Activated B cell treated with CpG ODN at 0.5 μM for 24 hours (primary cell): ENCODE measurements around the gene UBE2U. TPM values are rescaled to one million over a fixed set of nuclear protein-coding genes. Genes with fewer than 3 reads are reported as not detected.

Source experiments
- ATAC-seq: fragments of 200-7000 bp; cut with Tn5 transposase; one replicate; pipeline ENCODE4 v1.10.0; 2021; ENCODE audit warnings: low read depth, mild to moderate bottlenecking, moderate library complexity
- CTCF ChIA-PET: fragments of 350-600 bp; sonication (Branson Sonifier 250); formaldehyde crosslinking; loops from one replicate; lab custom pipeline; 2021; ENCODE audit warnings: antibody characterized with exemption; lab: Charles Lee
- POLR2A ChIA-PET: fragments of 350-600 bp; sonication (Branson Sonifier 250); formaldehyde crosslinking; loops from one replicate; lab custom pipeline; 2021; ENCODE audit warnings: antibody characterized with exemption; lab: Charles Lee
- DNase-seq: peaks from one replicate; pipeline ENCODE4 v3.0.0; 2022
- H3K27ac Mint-ChIP-seq: one replicate; pipeline ENCODE4 v1.8.0; 2020; ENCODE audit warnings: mixed read lengths
- H3K27me3 Mint-ChIP-seq: one replicate; pipeline ENCODE4 v1.8.0; 2021; ENCODE audit warnings: mixed read lengths
- H3K36me3 Mint-ChIP-seq: one replicate; pipeline ENCODE4 v1.8.0; 2021; ENCODE audit warnings: low read depth, mixed read lengths
- H3K4me1 Mint-ChIP-seq: one replicate; pipeline ENCODE4 v1.8.0; 2021; ENCODE audit warnings: mixed read lengths
- H3K4me3 Mint-ChIP-seq: one replicate; pipeline ENCODE4 v1.8.0; 2020; ENCODE audit warnings: mild to moderate bottlenecking, mixed read lengths
- H3K9me3 Mint-ChIP-seq: one replicate; pipeline ENCODE4 v1.8.0; 2020; ENCODE audit warnings: mixed read lengths
- CTCF ChIP-seq: fragments of 200-600 bp; IDR thresholded peaks from one replicate; pipeline ENCODE4 v1.8.0; 2022; ENCODE audit warnings: antibody characterized with exemption, mild to moderate bottlenecking
- intact Hi-C: fragments of 100-400 bp; cut with micrococcal nuclease; formaldehyde crosslinking; loops from one replicate; pipeline ENCODE4 v1.15.1; 2024
- total RNA-seq: library from RNA; stranded (reverse); gene quantifications from 2 replicates; pipeline ENCODE4 v1.2.3, GENCODE V29; 2022

UBE2U gene
- total RNA-seq, 1 donor from 2014 or later, result not detected

- CTCF ChIA-PET, result no interaction called here
- POLR2A ChIA-PET, result no interaction called here
- TF ChIP-seq CTCF, result no peak
- intact Hi-C loops, result no loop called here
- H3K4me1 Mint-ChIP-seq, result no peaks in the 10 kb centered on the region
- H3K27me3 Mint-ChIP-seq, result no peaks in the 10 kb centered on the region
- H3K9me3 Mint-ChIP-seq, result no peaks in the 10 kb centered on the region
- H3K27ac Mint-ChIP-seq, result no peak overlapping the region
- DNase-seq (no peak), ATAC-seq (no peak)
- H3K4me3 Mint-ChIP-seq, result no peak overlapping the region
- H3K36me3 Mint-ChIP-seq, result no peaks in the 10 kb centered on the region
Measured at GRCh38 chr1:64179588-64179987, 23.8 kb upstream of the UBE2U start.

GRCh38 chr1:64182207-64182606 is 21.2 kb upstream of the UBE2U start:
- Mint-ChIP-seq H3K36me3 (no peaks in the 10 kb centered on the region), H3K27ac (no peak overlapping the region), H3K4me3 (no peak overlapping the region), H3K27me3 (no peaks in the 10 kb centered on the region), H3K9me3 (no peaks in the 10 kb centered on the region), H3K4me1 (no peaks in the 10 kb centered on the region)
- TF ChIP-seq CTCF, result no peak
- CTCF ChIA-PET, result no interaction called here
- intact Hi-C loops, result no loop called here
- ATAC-seq (no peak), DNase-seq (no peak)
- POLR2A ChIA-PET, result no interaction called here

GRCh38 chr1:64183395-64184002 is 19.9 kb upstream of the UBE2U start:
- no peak for TF ChIP-seq CTCF
- Mint-ChIP-seq H3K27me3 (no peaks in the 10 kb centered on the region), H3K36me3 (no peaks in the 10 kb centered on the region), H3K4me3 (no peak overlapping the region), H3K9me3 (no peaks in the 10 kb centered on the region), H3K4me1 (no peaks in the 10 kb centered on the region), H3K27ac (no peak overlapping the region)
- DNase-seq (no peak), ATAC-seq (no peak)
- POLR2A ChIA-PET, result no interaction called here
- intact Hi-C loops, result no loop called here
- CTCF ChIA-PET, result interaction anchor here (1.3 kb wide), 1 partner anchor 46 kb away, joined by 3 read pairs; no protein-coding TSS in a partner anchor

- H3K27me3 Mint-ChIP-seq, result no peaks in the 10 kb centered on the region
- no peak for ATAC-seq
- H3K36me3 Mint-ChIP-seq, result no peaks in the 10 kb centered on the region
- CTCF ChIA-PET, result interaction anchor here (1.3 kb wide), 1 partner anchor 47 kb away, joined by 3 read pairs; no protein-coding TSS in a partner anchor
- no peak overlapping the region for H3K27ac Mint-ChIP-seq
- H3K4me3 Mint-ChIP-seq, result no peak overlapping the region
- POLR2A ChIA-PET, result no interaction called here
- no peak for TF ChIP-seq CTCF
- H3K9me3 Mint-ChIP-seq, result no peaks in the 10 kb centered on the region
- intact Hi-C loops, result no loop called here
- DNase-seq, result no peak
- H3K4me1 Mint-ChIP-seq, result no peaks in the 10 kb centered on the region
Measured at GRCh38 chr1:64184003-64184440, 19.4 kb upstream of the UBE2U start.

- no peak for DNase-seq
- Mint-ChIP-seq H3K27ac (no peak overlapping the region), H3K4me1 (no peaks in the 10 kb centered on the region), H3K27me3 (no peaks in the 10 kb centered on the region), H3K36me3 (no peaks in the 10 kb centered on the region), H3K4me3 (no peak overlapping the region), H3K9me3 (no peaks in the 10 kb centered on the region)
- ChIA-PET POLR2A (no interaction called here), CTCF (no interaction called here)
- intact Hi-C loops, result no loop called here
- no peak for TF ChIP-seq CTCF
- ATAC-seq, result no peak
Measured at GRCh38 chr1:64186138-64186897, 17.1 kb upstream of the UBE2U start.
